HEK293 (cell line): ENCODE measurements around the gene MTOR.

Experiments used
- KLF1 ChIP-seq: fragments of 450-650 bp; formaldehyde crosslinking; IDR thresholded peaks from 2 replicates; pipeline ENCODE4 v1.5.1; 2016; ENCODE audit warnings: missing biosample characterization, missing genetic modification characterization
- KLF10 ChIP-seq: fragments of 450-650 bp; IDR thresholded peaks from 2 replicates; pipeline ENCODE4 v1.5.1; 2018; ENCODE audit warnings: missing biosample characterization, mild to moderate bottlenecking, missing genetic modification characterization
- KLF17 ChIP-seq: fragments of 450-650 bp; formaldehyde crosslinking; IDR thresholded peaks from 2 replicates; pipeline ENCODE4 v1.5.1; 2016; ENCODE audit warnings: missing biosample characterization, missing genetic modification characterization
- KLF7 ChIP-seq: fragments of 450-650 bp; formaldehyde crosslinking; IDR thresholded peaks from 2 replicates; pipeline ENCODE4 v1.5.1; 2016; ENCODE audit warnings: missing biosample characterization, missing genetic modification characterization, borderline replicate concordance
- OVOL3 ChIP-seq: fragments of 450-650 bp; formaldehyde crosslinking; IDR thresholded peaks from 2 replicates; pipeline ENCODE4 v1.5.1; 2016; ENCODE audit warnings: missing biosample characterization, missing genetic modification characterization
- SCRT2 ChIP-seq: fragments of 450-650 bp; formaldehyde crosslinking; IDR thresholded peaks from 2 replicates; pipeline ENCODE4 v1.5.1; 2016; ENCODE audit warnings: missing biosample characterization, missing genetic modification characterization
- ZBTB6 ChIP-seq: fragments of 450-650 bp; formaldehyde crosslinking; IDR thresholded peaks from 2 replicates; pipeline ENCODE4 v1.5.1; 2017; ENCODE audit warnings: missing biosample characterization, missing genetic modification characterization
- ZNF121 ChIP-seq: fragments of 450-650 bp; formaldehyde crosslinking; IDR thresholded peaks from 2 replicates; pipeline ENCODE4 v1.5.1; 2016; ENCODE audit warnings: missing biosample characterization, missing genetic modification characterization
- ZNF184 ChIP-seq: fragments of 450-650 bp; IDR thresholded peaks from 2 replicates; pipeline ENCODE4 v1.5.1; 2018; ENCODE audit warnings: missing biosample characterization, mild to moderate bottlenecking, missing genetic modification characterization
- ZNF248 ChIP-seq: fragments of 450-650 bp; formaldehyde crosslinking; IDR thresholded peaks from 2 replicates; pipeline ENCODE4 v1.5.1; 2017; ENCODE audit warnings: missing biosample characterization, missing genetic modification characterization
- ZNF324 ChIP-seq: fragments of 450-650 bp; formaldehyde crosslinking; IDR thresholded peaks from 2 replicates; pipeline ENCODE4 v1.5.1; 2016; ENCODE audit warnings: missing biosample characterization, missing genetic modification characterization
- ZNF391 ChIP-seq: fragments of 450-650 bp; formaldehyde crosslinking; IDR thresholded peaks from 2 replicates; pipeline ENCODE4 v1.5.1; 2016; ENCODE audit warnings: low read depth, missing biosample characterization, missing genetic modification characterization, borderline replicate concordance
- ZNF394 ChIP-seq: fragments of 450-650 bp; formaldehyde crosslinking; IDR thresholded peaks from 2 replicates; pipeline ENCODE4 v1.5.1; 2016; ENCODE audit warnings: missing biosample characterization, missing genetic modification characterization, mild to moderate bottlenecking, moderate library complexity, borderline replicate concordance
- ZNF488 ChIP-seq: fragments of 450-650 bp; formaldehyde crosslinking; IDR thresholded peaks from 2 replicates; pipeline ENCODE4 v1.5.1; 2016; ENCODE audit warnings: missing biosample characterization, missing genetic modification characterization
- ZNF560 ChIP-seq: fragments of 450-650 bp; formaldehyde crosslinking; IDR thresholded peaks from 2 replicates; pipeline ENCODE4 v1.5.1; 2017; ENCODE audit warnings: missing biosample characterization, missing genetic modification characterization, borderline replicate concordance
- ZNF561 ChIP-seq: fragments of 450-650 bp; IDR thresholded peaks from 2 replicates; pipeline ENCODE4 v1.5.1; 2018; ENCODE audit warnings: missing biosample characterization, missing genetic modification characterization, borderline replicate concordance
- ZNF629 ChIP-seq: fragments of 450-650 bp; formaldehyde crosslinking; IDR thresholded peaks from 2 replicates; pipeline ENCODE4 v1.5.1; 2017; ENCODE audit warnings: missing biosample characterization, missing genetic modification characterization
- ZNF677 ChIP-seq: fragments of 450-650 bp; IDR thresholded peaks from 2 replicates; pipeline ENCODE4 v1.5.0; 2018; ENCODE audit warnings: missing biosample characterization, mild to moderate bottlenecking, missing genetic modification characterization, moderate library complexity
- ZNF692 ChIP-seq: fragments of 450-650 bp; formaldehyde crosslinking; IDR thresholded peaks from 2 replicates; pipeline ENCODE4 v1.5.1; 2016; ENCODE audit warnings: missing biosample characterization, missing genetic modification characterization
- ZNF76 ChIP-seq: fragments of 450-650 bp; formaldehyde crosslinking; IDR thresholded peaks from 2 replicates; pipeline ENCODE4; 2016; ENCODE audit warnings: low read depth, missing biosample characterization, missing genetic modification characterization, borderline replicate concordance
- ZNF843 ChIP-seq: fragments of 450-650 bp; formaldehyde crosslinking; IDR thresholded peaks from 2 replicates; pipeline ENCODE4 v1.5.1; 2016; ENCODE audit warnings: missing biosample characterization, missing genetic modification characterization
- TF ChIP-seq, protein P1 (sequence below): fragments of 450-650 bp; formaldehyde crosslinking; IDR thresholded peaks from 2 replicates; pipeline ENCODE4 v1.5.1; 2016; ENCODE audit warnings: missing biosample characterization, missing genetic modification characterization
- TF ChIP-seq, protein P2 (sequence below): fragments of 450-650 bp; formaldehyde crosslinking; IDR thresholded peaks from 2 replicates; pipeline ENCODE4 v1.5.1; 2016; ENCODE audit warnings: missing biosample characterization, missing genetic modification characterization

Gene MTOR

DNA sequence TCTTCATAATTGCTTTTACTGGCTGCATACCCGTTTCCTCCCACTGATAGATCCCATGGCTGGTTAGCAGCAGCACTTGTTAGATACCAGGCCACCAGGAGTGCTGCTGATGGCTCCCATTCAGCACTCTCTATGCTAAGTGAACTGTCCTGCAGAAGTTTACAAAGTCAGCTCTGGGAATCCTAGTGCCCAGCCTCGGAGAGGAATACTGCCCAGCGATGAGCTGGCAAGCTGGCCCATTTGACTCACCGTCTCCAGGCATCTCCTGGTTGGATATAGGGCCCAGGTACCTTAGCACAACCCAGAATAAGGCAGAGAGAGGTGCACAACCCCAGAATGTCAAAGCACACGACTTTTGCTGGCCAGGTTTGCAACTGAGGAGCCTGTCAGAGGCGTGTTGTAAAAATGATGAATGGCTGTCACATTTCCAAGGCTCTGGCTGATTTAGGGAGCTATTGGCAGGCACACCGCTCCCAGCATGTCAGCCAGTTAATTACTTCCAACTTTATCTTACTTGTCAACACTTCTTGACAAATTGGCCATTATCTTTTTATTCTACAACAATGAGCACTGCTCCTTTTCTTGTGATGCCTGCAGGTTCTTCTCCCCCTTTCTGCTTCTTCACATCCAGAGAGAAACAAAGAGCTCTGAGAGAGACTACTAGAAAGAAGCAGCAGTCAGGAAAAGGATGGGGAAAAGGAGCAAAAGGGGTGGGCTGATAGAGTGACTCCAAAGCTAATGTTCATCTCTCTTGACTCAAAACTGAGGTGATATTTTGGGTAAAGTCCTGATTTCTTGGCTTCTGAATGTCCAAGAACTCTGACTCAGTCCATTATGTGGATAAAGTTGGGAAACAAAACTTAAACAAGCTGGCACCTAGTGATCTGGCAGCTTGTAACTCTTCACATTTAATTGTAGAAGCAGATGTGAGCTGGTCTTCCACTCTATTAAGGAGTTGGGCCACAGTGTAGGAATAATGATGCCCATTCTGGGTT lies 84.0 kb downstream of the MTOR start (continued):
- TF ChIP-seq ZNF561 (tag by site-specific recombination): peak; percentile 94
- TF ChIP-seq KLF7 (tag by site-specific recombination): peak; percentile 84; the same call in 1 of the 2 replicates
- 0 out of 2 replicates have a peak, but pooled peaks have one; percentile 34 for TF ChIP-seq ZBTB6
- TF ChIP-seq, protein P1, sequence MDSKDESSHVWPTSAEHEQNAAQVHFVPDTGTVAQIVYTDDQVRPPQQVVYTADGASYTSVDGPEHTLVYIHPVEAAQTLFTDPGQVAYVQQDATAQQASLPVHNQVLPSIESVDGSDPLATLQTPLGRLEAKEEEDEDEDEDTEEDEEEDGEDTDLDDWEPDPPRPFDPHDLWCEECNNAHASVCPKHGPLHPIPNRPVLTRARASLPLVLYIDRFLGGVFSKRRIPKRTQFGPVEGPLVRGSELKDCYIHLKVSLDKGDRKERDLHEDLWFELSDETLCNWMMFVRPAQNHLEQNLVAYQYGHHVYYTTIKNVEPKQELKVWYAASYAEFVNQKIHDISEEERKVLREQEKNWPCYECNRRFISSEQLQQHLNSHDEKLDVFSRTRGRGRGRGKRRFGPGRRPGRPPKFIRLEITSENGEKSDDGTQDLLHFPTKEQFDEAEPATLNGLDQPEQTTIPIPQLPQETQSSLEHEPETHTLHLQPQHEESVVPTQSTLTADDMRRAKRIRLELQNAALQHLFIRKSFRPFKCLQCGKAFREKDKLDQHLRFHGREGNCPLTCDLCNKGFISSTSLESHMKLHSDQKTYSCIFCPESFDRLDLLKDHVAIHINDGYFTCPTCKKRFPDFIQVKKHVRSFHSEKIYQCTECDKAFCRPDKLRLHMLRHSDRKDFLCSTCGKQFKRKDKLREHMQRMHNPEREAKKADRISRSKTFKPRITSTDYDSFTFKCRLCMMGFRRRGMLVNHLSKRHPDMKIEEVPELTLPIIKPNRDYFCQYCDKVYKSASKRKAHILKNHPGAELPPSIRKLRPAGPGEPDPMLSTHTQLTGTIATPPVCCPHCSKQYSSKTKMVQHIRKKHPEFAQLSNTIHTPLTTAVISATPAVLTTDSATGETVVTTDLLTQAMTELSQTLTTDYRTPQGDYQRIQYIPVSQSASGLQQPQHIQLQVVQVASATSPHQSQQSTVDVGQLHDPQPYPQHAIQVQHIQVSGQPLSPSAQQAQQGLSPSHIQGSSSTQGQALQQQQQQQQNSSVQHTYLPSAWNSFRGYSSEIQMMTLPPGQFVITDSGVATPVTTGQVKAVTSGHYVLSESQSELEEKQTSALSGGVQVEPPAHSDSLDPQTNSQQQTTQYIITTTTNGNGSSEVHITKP (tag by site-specific recombination): 0 out of 2 replicates have a peak, but pooled peaks have one; percentile 35
- peak; percentile 80; the same call in 1 of the 2 replicates for TF ChIP-seq ZNF692 (tag by site-specific recombination)
- no peak for TF ChIP-seq ZNF560 (tag by site-specific recombination)
- TF ChIP-seq OVOL3 (tag by site-specific recombination): peak; percentile 97
- TF ChIP-seq ZNF843 (tag by site-specific recombination): peak; percentile 100
- peak; percentile 45; the same call in 1 of the 2 replicates for TF ChIP-seq KLF17 (tag by site-specific recombination)
- peak; percentile 80; the same call in 1 of the 2 replicates for TF ChIP-seq ZNF121 (tag by site-specific recombination)
- TF ChIP-seq SCRT2 (tag by site-specific recombination): 0 out of 2 replicates have a peak, but pooled peaks have one; percentile 28
- TF ChIP-seq ZNF184 (tag by site-specific recombination): no peak
- TF ChIP-seq KLF10 (tag by site-specific recombination): peak; percentile 83
- TF ChIP-seq ZNF394 (tag by site-specific recombination): peak; percentile 89
- no peak for TF ChIP-seq ZNF677
- no peak for TF ChIP-seq ZNF248 (tag by site-specific recombination)
- TF ChIP-seq ZNF391 (tag by site-specific recombination): peak; percentile 96
- TF ChIP-seq ZNF324 (tag by site-specific recombination): peak; percentile 95
- TF ChIP-seq ZNF76 (tag by site-specific recombination): peak; percentile 66; the same call in 1 of the 2 replicates
- peak; percentile 97 for TF ChIP-seq ZNF488 (tag by site-specific recombination)
- peak; percentile 92 for TF ChIP-seq ZNF629 (tag by site-specific recombination)
- TF ChIP-seq KLF1 (tag by site-specific recombination): peak; percentile 47
- TF ChIP-seq, protein P2, sequence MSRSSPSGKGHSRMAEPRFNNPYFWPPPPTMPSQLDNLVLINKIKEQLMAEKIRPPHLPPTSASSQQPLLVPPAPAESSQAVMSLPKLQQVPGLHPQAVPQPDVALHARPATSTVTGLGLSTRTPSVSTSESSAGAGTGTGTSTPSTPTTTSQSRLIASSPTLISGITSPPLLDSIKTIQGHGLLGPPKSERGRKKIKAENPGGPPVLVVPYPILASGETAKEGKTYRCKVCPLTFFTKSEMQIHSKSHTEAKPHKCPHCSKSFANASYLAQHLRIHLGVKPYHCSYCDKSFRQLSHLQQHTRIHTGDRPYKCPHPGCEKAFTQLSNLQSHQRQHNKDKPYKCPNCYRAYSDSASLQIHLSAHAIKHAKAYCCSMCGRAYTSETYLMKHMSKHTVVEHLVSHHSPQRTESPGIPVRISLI (tag by site-specific recombination): no peak
